Panc1 (cell line): ENCODE measurements around the gene SH2B2. TPM values are rescaled to one million over a fixed set of nuclear protein-coding genes. Genes with fewer than 3 reads are reported as not detected.

Experiments used
- ATAC-seq: fragments of 200-7000 bp; cut with Tn5 transposase; 2 replicates; pipeline ENCODE4 v1.9.1; 2020; ENCODE audit warnings: mild to moderate bottlenecking, moderate library complexity
- BruUV-seq: library from RNA; stranded (reverse); fragments of 400-500 nt; replicated peaks from 2 replicates; lab custom pipeline; 2021; lab: Mats Ljungman, UMichigan
- CTCF ChIA-PET: fragments of 300-600 bp; sonication (Branson Sonifier 250); formaldehyde crosslinking; loops from one replicate; lab custom pipeline; 2022; ENCODE audit warnings: antibody characterized with exemption; lab: Charles Lee
- POLR2A ChIA-PET: fragments of 300-600 bp; sonication (Branson Sonifier 250); formaldehyde crosslinking; loops from one replicate; lab custom pipeline; 2022; ENCODE audit warnings: antibody characterized with exemption; lab: Charles Lee
- DNase-seq: peaks from one replicate; pipeline ENCODE4 v3.0.0-alpha.2; 2010; ENCODE audit warnings: low read depth, low spot score
- H3K27ac ChIP-seq: 2 replicates; pipeline ENCODE4 v1.5.1; 2011; ENCODE audit warnings: mild to moderate bottlenecking, low read length, inconsistent platforms
- H3K27me3 ChIP-seq: fragments of 200-500 bp; sonication (Bioruptor generic); 2 replicates; pipeline ENCODE4 v1.6.0; 2014; ENCODE audit warnings: low read length, inconsistent platforms; ENCODE audit not compliant: control insufficient read depth, insufficient read depth
- H3K36me3 ChIP-seq: fragments of 200-500 bp; sonication (Bioruptor generic); 2 replicates; pipeline ENCODE4 v1.5.1; 2014; ENCODE audit warnings: inconsistent platforms, mild to moderate bottlenecking, low read length, moderate library complexity; ENCODE audit not compliant: control insufficient read depth, insufficient read depth
- H3K4me1 ChIP-seq: 2 replicates; pipeline ENCODE4 v1.5.1; 2011; ENCODE audit warnings: inconsistent platforms, mild to moderate bottlenecking, low read length, moderate library complexity; ENCODE audit not compliant: control insufficient read depth, insufficient read depth
- H3K4me3 ChIP-seq, 2 experiments: 2 replicates each; pipeline ENCODE4 v1.5.1; 2011 to 2012; ENCODE audit warnings: low read depth in 2 of 2, low read length in 2 of 2, mild to moderate bottlenecking in 2 of 2, inconsistent platforms in 1 of 2, moderate library complexity in 1 of 2
- H3K9me3 ChIP-seq: fragments of 200-500 bp; sonication (Bioruptor generic); 2 replicates; pipeline ENCODE4 v1.5.1; 2014; ENCODE audit warnings: low read depth, mild to moderate bottlenecking, inconsistent platforms, low read length, moderate library complexity; ENCODE audit not compliant: control insufficient read depth, insufficient read depth
- CTCF ChIP-seq: fragments of 450-650 bp; IDR thresholded peaks from 2 replicates; pipeline ENCODE4 v1.5.1; 2017; ENCODE audit warnings: mild to moderate bottlenecking
- POLR2AphosphoS5 ChIP-seq: IDR thresholded peaks from 2 replicates; pipeline ENCODE4 v1.6.1; 2012; ENCODE audit warnings: mild to moderate bottlenecking, low read depth, low read length, moderate library complexity
- REST ChIP-seq, 2 experiments: IDR thresholded peaks; 2 replicates each; pipeline ENCODE4 v1.6.1; 2011 to 2012; ENCODE audit warnings: low read depth in 2 of 2, control low read depth in 1 of 2, low read length in 1 of 2, mild to moderate bottlenecking in 1 of 2, moderate library complexity in 1 of 2; ENCODE audit not compliant: insufficient read depth in 1 of 2
- SIN3A ChIP-seq: IDR thresholded peaks from 2 replicates; pipeline ENCODE4 v1.6.1; 2012; ENCODE audit warnings: low read depth, mild to moderate bottlenecking, low read length, moderate library complexity, borderline replicate concordance; ENCODE audit not compliant: insufficient read depth
- TCF7L2 ChIP-seq: IDR thresholded peaks from 2 replicates; pipeline ENCODE4 v1.6.1; 2011; ENCODE audit warnings: mild to moderate bottlenecking, low read depth, low read length, inconsistent platforms
- in situ Hi-C: cut with HindIII; loops from 2 replicates; pipeline ENCODE4 v1.10.0; 2016; ENCODE audit warnings: low sequenced_read_pairs, low pct_unique_long_range_greater_than_20kb
- intact Hi-C: fragments of 100-400 bp; cut with micrococcal nuclease; formaldehyde crosslinking; loops from one replicate; pipeline ENCODE4 v1.10.0; 2022; ENCODE audit not compliant: unreplicated experiment
- total RNA-seq: library from RNA; stranded (reverse); gene quantifications from one replicate; pipeline ENCODE4 v1.2.1, GENCODE V29; 2021; ENCODE audit not compliant: unreplicated experiment

Gene SH2B2
- total RNA-seq, 1 experiment from 2014 or later: 2.8 TPM

GRCh38 chr7:102318482-102318971 is 31.9 kb downstream of the SH2B2 start:
- Histone ChIP-seq H3K4me1 (no peaks in the 10 kb centered on the region), H3K9me3 (no peaks in the 10 kb centered on the region), H3K27me3 (no peaks in the 10 kb centered on the region), H3K4me3 (no peak overlapping the region), H3K27ac (no peak overlapping the region), H3K36me3 (no peaks in the 10 kb centered on the region)
- ChIA-PET POLR2A (no interaction called here), CTCF (interaction anchor here (0.6 to 1.0 kb wide), 2 partner anchors 31 to 775 kb away, joined by 3 to 4 read pairs; no protein-coding TSS in a partner anchor)
- intact Hi-C loops: no loop called here
- DNase-seq (no peak), ATAC-seq (0 out of 2 replicates have a peak, but pooled peaks have one; percentile 14)
- in situ Hi-C loops: no loop called here
- TF ChIP-seq REST (IDR thresholded peaks at IDR 0.05; ENCODE audit: insufficient read depth in 1 of 2, low read depth in 2 of 2, low read length in 1 of 2): no peak
- no peak for TF ChIP-seq POLR2AphosphoS5
- no peak for TF ChIP-seq SIN3A
- TF ChIP-seq TCF7L2: no peak
- TF ChIP-seq CTCF: no peak
- BruUV-seq: no TSS peak

- Histone ChIP-seq H3K36me3 (no peaks in the 10 kb centered on the region), H3K4me1 (no peaks in the 10 kb centered on the region), H3K27me3 (no peaks in the 10 kb centered on the region), H3K4me3 (no peak overlapping the region), H3K9me3 (no peaks in the 10 kb centered on the region), H3K27ac (no peak overlapping the region)
- intact Hi-C loops (no loop called here), in situ Hi-C loops (no loop called here)
- POLR2A ChIA-PET: no interaction called here
- TF ChIP-seq CTCF (no peak), TCF7L2 (no peak), POLR2AphosphoS5 (no peak), SIN3A (no peak), REST (IDR thresholded peaks at IDR 0.05; ENCODE audit: insufficient read depth in 1 of 2, low read depth in 2 of 2, low read length in 1 of 2) (no peak)
- BruUV-seq: no TSS peak
- 0 out of 2 replicates have a peak, but pooled peaks have one; percentile 28 for ATAC-seq
- CTCF ChIA-PET: interaction anchor here (0.9 to 1.0 kb wide), 2 partner anchors 32 to 275 kb away, joined by 3 read pairs; no protein-coding TSS in a partner anchor
- no peak for DNase-seq
Observed at GRCh38 chr7:102319671-102320070, 33.0 kb downstream of the SH2B2 start.
